Loucy (cell line): ENCODE results near the gene ABHD2.
A peak's percentile ranks its signal among the peaks of the same experiment; 100 is the strongest.

Source experiments
- H2AFZ ChIP-seq: fragments of 200-600 bp; sonication (generic); 2 replicates; pipeline ENCODE4 v1.6.0; 2016; ENCODE audit warnings: antibody characterized with exemption, mild to moderate bottlenecking, low read length, moderate library complexity
- H3F3A ChIP-seq: fragments of 200-600 bp; 2 replicates; pipeline ENCODE4 v1.6.0; 2016; ENCODE audit warnings: antibody characterized with exemption, low read depth, mild to moderate bottlenecking
- H3K27me3 ChIP-seq: fragments of 200-600 bp; sonication (generic); 2 replicates; pipeline ENCODE4 v1.6.1; 2014; ENCODE audit warnings: low read length, mild to moderate bottlenecking; ENCODE audit not compliant: insufficient read depth, poor library complexity, severe bottlenecking
- H3K36me3 ChIP-seq: fragments of 200-600 bp; sonication (generic); 2 replicates; pipeline ENCODE4 v1.6.1; 2016; ENCODE audit warnings: low read length; ENCODE audit not compliant: insufficient read depth
- H3K4me1 ChIP-seq: fragments of 200-600 bp; sonication (generic); 2 replicates; pipeline ENCODE4 v1.5.1; 2014; ENCODE audit warnings: low read length, mild to moderate bottlenecking; ENCODE audit not compliant: insufficient read depth, poor library complexity, severe bottlenecking
- H3K4me2 ChIP-seq: fragments of 200-600 bp; sonication (generic); 2 replicates; pipeline ENCODE4 v1.6.0; 2014; ENCODE audit warnings: antibody characterized with exemption, low read length, low read depth, mild to moderate bottlenecking; ENCODE audit not compliant: poor library complexity, severe bottlenecking
- H3K4me3 ChIP-seq: fragments of 200-600 bp; sonication (generic); 2 replicates; pipeline ENCODE4 v1.5.1; 2014; ENCODE audit warnings: low read length, mild to moderate bottlenecking, mixed read lengths; ENCODE audit not compliant: poor library complexity, severe bottlenecking
- H3K79me2 ChIP-seq: fragments of 200-600 bp; sonication (generic); 2 replicates; pipeline ENCODE4 v1.6.1; 2014; ENCODE audit warnings: low read length; ENCODE audit not compliant: insufficient read depth
- H3K9ac ChIP-seq: fragments of 200-600 bp; sonication (generic); 2 replicates; pipeline ENCODE4 v1.6.0; 2014; ENCODE audit warnings: mild to moderate bottlenecking, low read depth, low read length, moderate library complexity; ENCODE audit not compliant: poor library complexity, severe bottlenecking
- H3K9me2 ChIP-seq: fragments of 200-600 bp; sonication (generic); replicated peaks from 2 replicates; pipeline ENCODE4 v1.6.1; 2016; ENCODE audit warnings: low read depth, low read length, mixed read lengths
- H3K9me3 ChIP-seq: fragments of 200-600 bp; sonication (generic); 2 replicates; pipeline ENCODE4 v1.6.1; 2014; ENCODE audit warnings: mild to moderate bottlenecking, antibody characterized with exemption, low read length, low read depth; ENCODE audit not compliant: insufficient read depth
- H4K20me1 ChIP-seq: fragments of 200-600 bp; sonication (generic); 2 replicates; pipeline ENCODE4 v1.6.0; 2014; ENCODE audit warnings: antibody characterized with exemption, low read length, mild to moderate bottlenecking; ENCODE audit not compliant: insufficient read depth, poor library complexity, severe bottlenecking
- EZH2phosphoT487 ChIP-seq: fragments of 200-600 bp; IDR thresholded peaks from 2 replicates; pipeline ENCODE4 v1.6.1; 2018; ENCODE audit warnings: antibody characterized with exemption, mild to moderate bottlenecking, moderate library complexity, borderline replicate concordance
- TF ChIP-seq, protein P1 (sequence below): fragments of 200-600 bp; sonication (generic); conservative IDR thresholded peaks from 2 replicates; pipeline ENCODE4 v1.5.1; 2014; ENCODE audit warnings: mild to moderate bottlenecking, antibody characterized with exemption, low read length

The ABHD2 gene, protein sequence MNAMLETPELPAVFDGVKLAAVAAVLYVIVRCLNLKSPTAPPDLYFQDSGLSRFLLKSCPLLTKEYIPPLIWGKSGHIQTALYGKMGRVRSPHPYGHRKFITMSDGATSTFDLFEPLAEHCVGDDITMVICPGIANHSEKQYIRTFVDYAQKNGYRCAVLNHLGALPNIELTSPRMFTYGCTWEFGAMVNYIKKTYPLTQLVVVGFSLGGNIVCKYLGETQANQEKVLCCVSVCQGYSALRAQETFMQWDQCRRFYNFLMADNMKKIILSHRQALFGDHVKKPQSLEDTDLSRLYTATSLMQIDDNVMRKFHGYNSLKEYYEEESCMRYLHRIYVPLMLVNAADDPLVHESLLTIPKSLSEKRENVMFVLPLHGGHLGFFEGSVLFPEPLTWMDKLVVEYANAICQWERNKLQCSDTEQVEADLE

DNA sequence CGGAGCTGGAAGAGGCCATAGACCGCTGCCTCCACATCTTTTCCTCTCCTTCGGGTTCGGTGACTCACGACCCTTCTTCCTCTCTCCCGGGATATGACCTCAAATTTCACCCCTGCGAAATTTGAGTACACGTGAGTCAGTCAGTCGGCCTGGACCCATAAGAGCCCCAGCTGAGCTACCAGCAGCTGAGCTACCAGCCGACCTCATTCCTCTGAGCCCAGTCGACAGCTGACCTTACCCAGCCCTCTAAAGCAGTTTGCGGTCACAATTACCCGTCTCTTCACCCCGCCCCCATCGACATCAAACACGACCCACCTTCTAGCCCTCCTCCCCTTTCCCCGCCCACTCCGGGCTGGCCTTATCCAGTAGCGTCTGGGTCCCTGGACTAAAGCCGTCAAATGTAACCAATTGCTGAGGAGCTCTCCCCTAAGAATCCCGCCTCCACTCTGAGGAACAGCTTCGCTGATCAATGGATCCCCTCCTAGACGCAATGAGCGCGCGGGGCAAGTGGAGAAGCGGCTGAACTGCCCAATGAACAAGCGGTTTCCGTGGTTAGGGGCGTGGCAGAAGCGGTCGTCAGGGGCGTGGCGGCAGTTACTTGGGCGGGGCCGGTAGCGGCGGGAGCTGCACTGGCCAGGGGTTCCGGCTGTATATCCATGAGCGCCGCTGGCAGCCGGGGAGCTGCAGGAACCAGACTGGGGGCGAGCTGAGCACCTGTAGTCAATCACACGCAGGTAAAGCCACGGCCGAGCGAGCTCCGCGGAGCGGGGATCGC, at the start of gene ABHD2:
Gene ABHD2, plus strand, starts transcription at position 627 of the 775 bp plus-strand sequence. CDS start 27,872 bp downstream, outside the sequence.
- Histone ChIP-seq H3K4me2 (peak within 1 kb of the TSS; percentile 99), H3K4me3 (peak within 1 kb of the TSS; percentile 80), H4K20me1 (no peaks in the 10 kb centered on the region), H3K79me2 (peaks cover 38% of the 10 kb centered on the region), H2AFZ (peak within 1 kb of the TSS; percentile 34; the same call in 1 of the 2 replicates), H3K9me3 (no peaks in the 10 kb centered on the region), H3K4me1 (peaks cover 53% of the 10 kb centered on the region), H3K9ac (peak within 1 kb of the TSS; percentile 93), H3K27me3 (no peaks in the 10 kb centered on the region), H3F3A (no peaks in the 10 kb centered on the region), H3K36me3 (no peaks in the 10 kb centered on the region), H3K9me2 (no peaks in the 10 kb centered on the region)
- TF ChIP-seq, protein P1, sequence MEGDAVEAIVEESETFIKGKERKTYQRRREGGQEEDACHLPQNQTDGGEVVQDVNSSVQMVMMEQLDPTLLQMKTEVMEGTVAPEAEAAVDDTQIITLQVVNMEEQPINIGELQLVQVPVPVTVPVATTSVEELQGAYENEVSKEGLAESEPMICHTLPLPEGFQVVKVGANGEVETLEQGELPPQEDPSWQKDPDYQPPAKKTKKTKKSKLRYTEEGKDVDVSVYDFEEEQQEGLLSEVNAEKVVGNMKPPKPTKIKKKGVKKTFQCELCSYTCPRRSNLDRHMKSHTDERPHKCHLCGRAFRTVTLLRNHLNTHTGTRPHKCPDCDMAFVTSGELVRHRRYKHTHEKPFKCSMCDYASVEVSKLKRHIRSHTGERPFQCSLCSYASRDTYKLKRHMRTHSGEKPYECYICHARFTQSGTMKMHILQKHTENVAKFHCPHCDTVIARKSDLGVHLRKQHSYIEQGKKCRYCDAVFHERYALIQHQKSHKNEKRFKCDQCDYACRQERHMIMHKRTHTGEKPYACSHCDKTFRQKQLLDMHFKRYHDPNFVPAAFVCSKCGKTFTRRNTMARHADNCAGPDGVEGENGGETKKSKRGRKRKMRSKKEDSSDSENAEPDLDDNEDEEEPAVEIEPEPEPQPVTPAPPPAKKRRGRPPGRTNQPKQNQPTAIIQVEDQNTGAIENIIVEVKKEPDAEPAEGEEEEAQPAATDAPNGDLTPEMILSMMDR, result no peak
- no peak for TF ChIP-seq EZH2phosphoT487

DNA sequence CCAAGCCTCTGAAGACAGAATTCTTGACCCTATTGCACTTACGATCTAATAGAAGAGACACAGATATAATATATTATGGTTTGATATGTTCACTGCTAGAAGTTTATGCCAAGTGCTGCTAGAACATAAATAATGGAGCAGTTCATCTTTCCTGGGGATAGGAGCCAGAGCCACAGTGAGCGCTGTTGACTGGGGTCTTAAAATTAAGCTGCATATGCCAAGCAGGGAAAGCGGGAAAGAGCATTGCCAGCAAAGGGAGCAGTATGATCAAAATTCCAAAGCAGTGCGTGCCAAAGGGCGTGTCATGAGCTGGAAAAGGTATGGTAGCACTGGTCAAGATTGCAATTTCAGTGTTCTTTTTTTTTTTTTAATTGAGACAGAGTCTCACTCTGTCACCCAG, 49.1 kb upstream of the ABHD2 start:
- Histone ChIP-seq H3K36me3 (no peaks in the 10 kb centered on the region), H2AFZ (no peak overlapping the region), H3K27me3 (no peaks in the 10 kb centered on the region), H3K4me1 (no peaks in the 10 kb centered on the region), H3K9ac (no peak overlapping the region), H3F3A (no peaks in the 10 kb centered on the region), H3K9me3 (no peaks in the 10 kb centered on the region), H3K4me3 (no peak overlapping the region), H4K20me1 (no peaks in the 10 kb centered on the region), H3K4me2 (no peak overlapping the region), H3K9me2 (no peaks in the 10 kb centered on the region), H3K79me2 (no peaks in the 10 kb centered on the region)
- TF ChIP-seq, protein P1, result no peak
- TF ChIP-seq EZH2phosphoT487, result no peak

DNA sequence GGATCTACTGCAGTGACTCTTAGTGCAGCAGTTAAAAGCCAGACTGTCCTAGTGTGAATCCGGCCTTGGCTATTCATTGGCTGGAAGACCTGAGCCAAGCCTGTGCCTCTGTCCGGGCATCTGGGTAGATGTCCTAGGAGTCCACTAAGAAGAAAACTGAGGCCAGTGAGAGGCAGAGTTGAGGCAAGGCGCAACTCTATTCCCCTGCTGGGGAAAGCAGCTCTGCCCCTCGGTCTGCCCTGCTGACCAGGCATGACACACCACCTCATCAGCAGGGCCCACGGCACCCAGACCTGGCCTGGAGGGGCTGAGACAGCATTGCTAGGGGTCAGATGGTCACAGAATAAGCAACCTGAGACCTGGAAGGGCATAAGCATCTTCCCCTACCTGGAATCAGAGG, 46.7 kb upstream of the ABHD2 start:
- Histone ChIP-seq H3K4me3 (peak overlapping the region; percentile 43), H3K79me2 (no peaks in the 10 kb centered on the region), H3K4me2 (no peak overlapping the region), H4K20me1 (no peaks in the 10 kb centered on the region), H3K9ac (no peak overlapping the region), H3K36me3 (no peaks in the 10 kb centered on the region), H2AFZ (no peak overlapping the region), H3K9me2 (no peaks in the 10 kb centered on the region), H3F3A (no peaks in the 10 kb centered on the region), H3K4me1 (no peaks in the 10 kb centered on the region), H3K9me3 (no peaks in the 10 kb centered on the region), H3K27me3 (no peaks in the 10 kb centered on the region)
- TF ChIP-seq, protein P1, result no peak
- TF ChIP-seq EZH2phosphoT487, result no peak
